Breast epithelium (tissue), 4 donors: Measurements from ENCODE around the gene ABCE1. TPM values are rescaled to one million over a fixed set of nuclear protein-coding genes. Genes with fewer than 3 reads are reported as not detected.

Experiments
- DNase-seq, 2 donors: peaks; one replicate each; pipeline ENCODE4 v3.0.0-alpha.2; 2019; ENCODE audit warnings: low spot score in 2 of 2
- H3K27ac ChIP-seq, 2 donors: fragments of 200-600 bp; sonication (generic) in 1 of 2; one replicate each; pipeline ENCODE4 v1.5.1; 2016 to 2019; ENCODE audit warnings: mild to moderate bottlenecking in 1 of 2
- H3K27me3 ChIP-seq, 2 donors: fragments of 200-600 bp; sonication (generic) in 1 of 2; one replicate each; pipeline versions ENCODE4 v1.5.1 to v1.6.0; 2017 to 2019; ENCODE audit warnings: control low read depth in 1 of 2, mild to moderate bottlenecking in 1 of 2
- H3K36me3 ChIP-seq: fragments of 200-600 bp; one replicate; pipeline ENCODE4 v1.5.1; 2019
- H3K4me1 ChIP-seq, 2 donors: fragments of 200-600 bp; sonication (generic); one replicate each; pipeline ENCODE4 v1.5.1; 2016 to 2019; ENCODE audit warnings: control low read depth in 1 of 2
- H3K4me3 ChIP-seq, 3 donors: fragments of 200-600 bp; sonication (generic); 1 replicate in 2 of 3; 2 replicates in 1 of 3; pipeline ENCODE4 v1.5.1; 2016 to 2019; ENCODE audit warnings: mild to moderate bottlenecking in 3 of 3, moderate library complexity in 2 of 3
- H3K9me3 ChIP-seq, 2 donors: fragments of 200-600 bp; sonication (generic) in 1 of 2; one replicate each; pipeline ENCODE4 v1.5.1; 2016 to 2019; ENCODE audit warnings: control low read depth in 1 of 2
- CTCF ChIP-seq, 3 donors: fragments of 450-650 bp; IDR thresholded peaks; one replicate each; pipeline ENCODE4 v1.5.1; 2016 to 2017; ENCODE audit warnings: antibody characterized with exemption in 3 of 3, mild to moderate bottlenecking in 3 of 3, moderate library complexity in 3 of 3
- POLR2A ChIP-seq: fragments of 450-650 bp; IDR thresholded peaks from one replicate; pipeline ENCODE4 v1.6.1; 2016; ENCODE audit warnings: antibody characterized with exemption, mild to moderate bottlenecking, moderate library complexity
- POLR2AphosphoS5 ChIP-seq, 3 donors: sonication (generic); formaldehyde crosslinking; IDR thresholded peaks; one replicate each; pipeline ENCODE4 v1.6.1; 2017; ENCODE audit warnings: antibody characterized with exemption in 3 of 3
- intact Hi-C: fragments of 100-400 bp; cut with DNase I; formaldehyde crosslinking; loops from one replicate; pipeline ENCODE4 v1.15.1; 2023; ENCODE audit warnings: low total_unique reads
- total RNA-seq, 3 donors: library from RNA; depleted of rRNA; stranded (reverse); fragments of >200 nt; gene quantifications; one replicate each; pipeline ENCODE4 v1.1.0, GENCODE V29; 2016

Gene ABCE1
- total RNA-seq: 10 to 100 TPM; 56.8 to 85.2 (median 78.0) TPM

- Histone ChIP-seq H3K4me3 (peak within 1 kb of the TSS; percentile 68 to 95 (median 69)), H3K36me3 (peaks cover 4% of the 10 kb centered on the region), H3K9me3 (peaks cover 4 to 8% of the 10 kb centered on the region in 2 donors), H3K27ac (peak within 1 kb of the TSS; percentile 95 to 96), H3K27me3 (no peaks in the 10 kb centered on the region), H3K4me1 (no peaks in the 10 kb centered on the region)
- peak; percentile 92 for DNase-seq
- peak; percentile 57 for TF ChIP-seq POLR2A
- peak in 1 of 3 donors; percentile 10 for TF ChIP-seq CTCF (IDR thresholded peaks at IDR 0.05)
- TF ChIP-seq POLR2AphosphoS5 (IDR thresholded peaks at IDR 0.05): peak; percentile 86 to 94 (median 93)
- intact Hi-C loops: no loop called here
Observed at GRCh38 chr4:145097821-145098674, at the start of gene ABCE1, which contains the start of gene ANAPC10. Gene ABCE1, plus strand, starts transcription at chr4:145098311. Its CDS starts 6,102 bp downstream, at chr4:145104413. Gene ANAPC10, minus strand, starts transcription at chr4:145098196. Its CDS starts 2,097 bp downstream, at chr4:145096099.

- Histone ChIP-seq H3K4me3 (no peak overlapping the region), H3K4me1 (no peaks in the 10 kb centered on the region), H3K9me3 (no peaks in the 10 kb centered on the region), H3K27ac (no peak overlapping the region), H3K36me3 (no peaks in the 10 kb centered on the region), H3K27me3 (no peaks in the 10 kb centered on the region)
- no peak for DNase-seq
- intact Hi-C loops: no loop called here
- TF ChIP-seq CTCF (IDR thresholded peaks at IDR 0.05) (no peak), POLR2A (no peak), POLR2AphosphoS5 (IDR thresholded peaks at IDR 0.05) (no peak)
Observed at GRCh38 chr4:145048817-145049216, 49.3 kb upstream of the ABCE1 start.

GRCh38 chr4:145049241-145049640, 48.9 kb upstream of the ABCE1 start:
- Histone ChIP-seq H3K36me3 (no peaks in the 10 kb centered on the region), H3K9me3 (no peaks in the 10 kb centered on the region), H3K4me3 (no peak overlapping the region), H3K27me3 (no peaks in the 10 kb centered on the region), H3K27ac (no peak overlapping the region), H3K4me1 (no peaks in the 10 kb centered on the region)
- no peak for DNase-seq
- intact Hi-C loops: no loop called here
- TF ChIP-seq POLR2AphosphoS5 (IDR thresholded peaks at IDR 0.05): no peak
- TF ChIP-seq POLR2A: no peak
- TF ChIP-seq CTCF (IDR thresholded peaks at IDR 0.05): no peak

- Histone ChIP-seq H3K27me3 (no peaks in the 10 kb centered on the region), H3K4me3 (no peak overlapping the region), H3K9me3 (no peaks in the 10 kb centered on the region), H3K4me1 (no peaks in the 10 kb centered on the region), H3K27ac (no peak overlapping the region), H3K36me3 (no peaks in the 10 kb centered on the region)
- no peak for DNase-seq
- intact Hi-C loops: no loop called here
- no peak for TF ChIP-seq CTCF (IDR thresholded peaks at IDR 0.05)
- no peak for TF ChIP-seq POLR2A
- no peak for TF ChIP-seq POLR2AphosphoS5 (IDR thresholded peaks at IDR 0.05)
Observed at GRCh38 chr4:145055533-145056257, 42.4 kb upstream of the ABCE1 start.
